AG20443 (cell line): Measurements from ENCODE around the gene KLB.
A peak's percentile ranks its signal among the peaks of the same experiment; 100 is the strongest.

ENCODE experiments used
- DNase-seq: peaks from one replicate; pipeline ENCODE4 v3.0.0; 2012; ENCODE audit warnings: low spot score, mixed read lengths

The KLB gene

GRCh38 chr4:39464886-39465501, 58.3 kb downstream of the KLB start:
- DNase-seq, result peak; percentile 79

GRCh38 chr4:39466747-39467146, 60.0 kb downstream of the KLB start:
- no peak for DNase-seq

- DNase-seq, result no peak
Observed at GRCh38 chr4:39467464-39467863, 60.7 kb downstream of the KLB start.

- peak; percentile 59 for DNase-seq
Observed at GRCh38 chr4:39469429-39470077, 62.8 kb downstream of the KLB start.

- DNase-seq, result no peak
Observed at GRCh38 chr4:39470402-39470801, 63.7 kb downstream of the KLB start.

- DNase-seq, result peak; percentile 22
Observed at GRCh38 chr4:39472396-39472795, 65.7 kb downstream of the KLB start.

- DNase-seq, result no peak
Observed at GRCh38 chr4:39476187-39476895, 69.6 kb downstream of the KLB start.

GRCh38 chr4:39480251-39480650, 73.5 kb downstream of the KLB start:
- no peak for DNase-seq

- DNase-seq, result no peak
Observed at GRCh38 chr4:39480902-39481695, 74.4 kb downstream of the KLB start.

GRCh38 chr4:39484582-39485272, 78.0 kb downstream of the KLB start:
- DNase-seq, result no peak

GRCh38 chr4:39486221-39486804, 79.6 kb downstream of the KLB start:
- DNase-seq, result no peak

GRCh38 chr4:39490322-39490721, 83.6 kb downstream of the KLB start:
- DNase-seq, result no peak

GRCh38 chr4:39494354-39494753, 87.6 kb downstream of the KLB start:
- DNase-seq, result no peak

- DNase-seq, result no peak
Observed at GRCh38 chr4:39495446-39496213, 88.9 kb downstream of the KLB start.

GRCh38 chr4:39497909-39498726, 91.4 kb downstream of the KLB start:
- no peak for DNase-seq

GRCh38 chr4:39498727-39499020, 91.9 kb downstream of the KLB start:
- DNase-seq, result no peak
